NCI-H2171 treated with DMSO at 0.1 percent for 48 hours (cell line): ENCODE data around the gene SIRT2.
"Not testable (repeated sequence)": the region's sequence is repeated elsewhere in the genome, so short reads cannot be mapped to it uniquely, and the experiment has no call there.

Experiments
- DNase-seq: peaks from one replicate; lab custom pipeline; 2025; lab: John Stamatoyannopoulos, UW

The SIRT2 gene

GRCh38 chr19:38843175-38843758, 56.2 kb downstream of the SIRT2 start:
- DNase-seq = no peak

DNA sequence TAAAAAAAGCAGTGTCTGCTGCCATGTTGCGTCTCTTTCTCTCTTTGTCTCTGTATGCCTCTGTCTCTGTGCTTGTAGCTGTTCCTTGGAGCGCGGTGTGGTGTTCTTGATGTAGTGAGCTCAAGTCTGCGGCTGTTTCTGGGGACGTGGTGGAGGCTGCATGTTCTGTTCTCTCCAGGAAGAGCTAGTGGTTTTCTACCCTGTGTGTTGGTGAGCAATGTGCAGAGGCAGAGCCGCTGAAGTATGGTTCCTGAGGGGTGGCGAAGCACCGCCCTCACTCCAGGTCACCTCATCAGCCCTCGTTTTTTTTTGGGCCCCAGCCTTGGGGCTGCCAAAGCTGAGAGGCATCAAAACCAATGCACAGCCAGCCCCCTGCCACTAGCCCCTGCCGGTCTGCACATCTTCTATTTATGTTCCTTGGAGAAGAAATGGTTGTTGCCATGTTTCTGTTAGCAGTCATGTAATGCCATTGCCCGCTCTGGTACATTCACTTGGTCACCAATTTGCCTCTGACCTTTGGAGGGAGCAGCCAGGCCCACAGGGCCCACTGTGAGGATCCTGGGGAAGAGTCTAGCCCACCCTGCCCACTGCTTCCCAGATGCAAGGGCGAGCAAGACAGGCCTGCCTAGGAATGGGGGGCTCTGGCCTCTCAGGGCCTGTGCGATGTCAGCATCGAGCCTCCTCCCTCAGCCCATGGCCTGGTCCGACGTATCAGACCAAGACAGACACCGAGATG, 56.8 kb downstream of the SIRT2 start:
- no peak for DNase-seq

- no peak for DNase-seq
Observed at GRCh38 chr19:38841787-38842438, 57.5 kb downstream of the SIRT2 start.

DNA sequence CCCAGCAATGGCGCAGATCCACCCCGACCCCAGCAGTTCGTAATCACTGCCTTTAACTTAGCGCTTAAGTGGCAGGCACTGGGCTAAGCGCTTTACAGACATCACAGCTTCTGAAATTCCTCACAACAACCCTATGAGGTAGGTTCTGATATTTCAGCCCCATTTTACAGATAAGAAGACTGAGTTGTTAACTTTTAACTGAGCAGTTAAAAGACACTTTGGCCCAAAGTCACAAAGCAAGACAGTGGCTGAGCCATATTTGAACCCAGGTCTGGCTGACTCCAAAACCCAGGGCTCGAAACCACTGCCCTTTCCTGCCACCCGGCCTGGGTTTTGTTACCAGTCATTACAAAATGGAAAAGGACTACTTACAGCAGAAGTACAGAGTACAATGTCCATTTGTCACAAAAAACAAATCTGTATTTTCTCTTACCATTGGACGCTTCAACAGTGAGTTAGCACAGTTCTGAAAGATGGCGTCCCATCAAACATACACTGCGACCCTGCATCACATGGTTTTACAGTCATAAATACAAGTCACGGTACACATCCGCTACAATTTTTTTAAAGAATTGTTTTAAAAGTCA, 58.1 kb downstream of the SIRT2 start:
- no peak for DNase-seq

GRCh38 chr19:38840583-38840968, 58.8 kb downstream of the SIRT2 start:
- no peak for DNase-seq

GRCh38 chr19:38839816-38840582, 59.4 kb downstream of the SIRT2 start:
- DNase-seq = no peak

DNA sequence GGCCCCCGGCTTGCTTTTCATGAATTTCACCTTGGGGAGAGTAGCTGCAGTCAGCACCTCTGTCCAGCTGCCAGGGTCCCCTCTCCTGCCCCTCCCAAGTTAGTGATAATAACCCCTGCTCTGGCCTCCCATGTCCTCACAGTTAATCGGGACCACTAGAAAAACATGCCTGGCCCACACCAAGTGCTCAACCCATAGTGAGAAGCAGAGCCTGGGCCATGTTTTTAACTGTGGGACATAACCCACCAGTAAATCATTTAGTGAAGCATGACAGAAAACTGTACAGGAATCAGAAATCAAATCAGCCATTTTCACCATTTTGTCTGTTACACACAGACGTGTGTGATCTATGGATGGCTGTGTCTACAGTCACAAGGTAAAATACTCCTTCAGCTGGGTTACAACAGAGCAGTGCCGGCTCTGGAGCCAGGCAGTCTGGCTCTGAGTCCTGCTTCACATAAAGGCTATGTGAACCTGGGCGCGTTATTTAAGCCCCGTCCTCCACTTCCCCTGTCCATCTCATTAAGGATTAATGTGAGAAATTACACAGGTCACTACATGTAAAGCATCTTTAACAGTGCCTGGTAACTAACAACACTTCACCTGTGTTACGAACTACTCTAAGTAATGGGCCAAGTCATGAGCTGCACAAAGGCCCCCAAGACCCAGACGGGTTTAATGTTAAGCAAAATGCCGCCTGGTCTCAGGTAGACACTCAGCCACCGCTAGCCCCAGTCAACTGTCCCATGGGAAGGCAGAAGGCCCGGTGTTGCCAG, 60.2 kb downstream of the SIRT2 start:
- no peak for DNase-seq

- DNase-seq = no peak
Observed at GRCh38 chr19:38838208-38838985, 61.0 kb downstream of the SIRT2 start.

- DNase-seq = no peak
Observed at GRCh38 chr19:38837656-38838121, 61.7 kb downstream of the SIRT2 start.

DNA sequence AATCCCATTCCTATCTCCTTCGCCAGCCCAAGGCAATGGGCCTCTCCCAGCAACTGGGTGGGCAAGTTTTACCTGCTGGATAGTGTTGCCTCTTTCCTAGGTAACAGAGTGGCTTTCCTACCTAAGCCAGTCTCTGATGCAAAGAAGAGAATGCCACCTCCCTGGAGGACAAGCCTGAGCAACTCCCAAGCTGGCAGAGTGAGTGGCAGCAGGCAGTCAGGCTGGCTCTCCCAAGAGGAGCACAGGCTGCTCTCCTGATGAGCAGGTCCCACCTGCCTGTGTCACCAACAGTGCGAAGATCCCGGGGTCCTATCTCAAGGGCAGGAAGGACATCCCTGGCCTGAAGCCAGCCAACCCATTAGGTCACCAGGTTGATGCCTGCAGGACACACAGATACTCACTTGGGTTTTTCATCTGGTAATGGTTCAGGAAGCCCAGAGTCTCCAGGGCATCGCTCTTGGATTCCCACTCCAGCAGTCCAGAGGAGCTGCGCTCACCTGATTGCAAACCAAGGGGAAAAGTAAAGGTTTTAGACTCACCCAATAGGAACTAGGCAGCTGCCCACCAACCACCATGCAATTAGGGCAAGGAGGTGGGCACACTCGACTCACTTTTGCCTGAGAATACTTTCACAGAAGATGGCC, 62.3 kb downstream of the SIRT2 start:
- DNase-seq = no peak

- no peak for DNase-seq
Observed at GRCh38 chr19:38836159-38836982, 63.0 kb downstream of the SIRT2 start.

DNA sequence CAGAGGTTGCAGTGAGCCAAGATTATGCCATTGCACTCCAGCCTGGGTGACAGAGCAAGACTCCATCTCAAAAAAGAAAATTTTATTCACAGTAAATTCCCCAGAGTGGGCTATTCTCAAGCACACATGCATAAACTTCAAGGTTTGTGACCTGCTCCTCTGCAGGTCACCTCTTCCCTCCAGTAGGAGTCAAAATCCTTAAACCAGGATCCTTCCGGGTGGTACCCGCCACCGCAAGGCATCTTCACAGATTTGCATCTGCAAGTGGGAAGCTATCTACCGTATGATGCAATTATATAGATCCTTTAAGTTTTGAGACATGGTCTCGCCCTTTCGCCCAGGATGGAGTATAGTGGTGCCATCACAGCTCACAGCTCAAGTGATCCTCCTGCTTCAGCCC, 64.8 kb downstream of the SIRT2 start:
- DNase-seq = no peak

DNA sequence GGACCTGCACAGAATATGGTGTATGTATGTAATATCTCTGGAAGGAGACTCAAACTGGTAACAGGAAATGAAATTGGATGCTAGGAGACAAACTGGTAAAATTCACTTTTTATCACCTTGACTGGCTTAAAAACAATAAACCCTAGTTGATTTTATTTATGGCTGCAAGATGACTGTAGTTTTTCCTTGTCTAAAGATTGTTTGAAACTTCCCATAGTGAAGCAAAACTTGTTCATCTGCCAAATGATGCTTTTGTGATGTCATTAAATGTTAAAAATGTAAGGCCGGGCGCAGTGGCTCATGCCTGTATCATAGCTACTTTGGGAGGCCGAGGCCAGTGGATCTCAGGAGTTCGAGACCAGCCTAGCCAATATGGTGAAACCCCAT, 65.3 kb downstream of the SIRT2 start:
- DNase-seq = no peak

GRCh38 chr19:38833092-38833425, 66.4 kb downstream of the SIRT2 start:
- peak; percentile 72 for DNase-seq

DNA sequence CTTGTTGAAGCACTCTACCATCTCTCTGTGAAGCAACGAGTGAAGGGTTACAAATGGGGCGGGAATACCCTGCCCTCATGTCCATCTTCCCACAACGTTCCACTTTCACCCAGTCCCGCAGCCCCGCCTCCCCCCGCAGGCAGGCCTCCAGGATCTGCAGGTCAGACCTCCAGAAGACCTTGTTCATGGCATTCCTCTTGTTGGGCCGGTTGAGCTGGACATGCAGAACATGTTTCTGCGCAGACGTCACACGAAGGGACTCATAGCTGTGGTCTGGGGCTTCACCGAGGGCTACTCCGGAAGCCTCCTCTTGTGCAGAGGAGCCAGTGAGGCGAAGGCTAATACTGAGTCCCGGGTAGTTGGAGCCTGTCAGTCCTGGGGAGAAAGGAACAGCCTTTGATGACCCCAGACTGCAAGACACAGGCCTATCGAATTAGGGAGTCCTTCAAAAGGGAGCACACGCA, 68.2 kb downstream of the SIRT2 start:
- DNase-seq = no peak

DNA sequence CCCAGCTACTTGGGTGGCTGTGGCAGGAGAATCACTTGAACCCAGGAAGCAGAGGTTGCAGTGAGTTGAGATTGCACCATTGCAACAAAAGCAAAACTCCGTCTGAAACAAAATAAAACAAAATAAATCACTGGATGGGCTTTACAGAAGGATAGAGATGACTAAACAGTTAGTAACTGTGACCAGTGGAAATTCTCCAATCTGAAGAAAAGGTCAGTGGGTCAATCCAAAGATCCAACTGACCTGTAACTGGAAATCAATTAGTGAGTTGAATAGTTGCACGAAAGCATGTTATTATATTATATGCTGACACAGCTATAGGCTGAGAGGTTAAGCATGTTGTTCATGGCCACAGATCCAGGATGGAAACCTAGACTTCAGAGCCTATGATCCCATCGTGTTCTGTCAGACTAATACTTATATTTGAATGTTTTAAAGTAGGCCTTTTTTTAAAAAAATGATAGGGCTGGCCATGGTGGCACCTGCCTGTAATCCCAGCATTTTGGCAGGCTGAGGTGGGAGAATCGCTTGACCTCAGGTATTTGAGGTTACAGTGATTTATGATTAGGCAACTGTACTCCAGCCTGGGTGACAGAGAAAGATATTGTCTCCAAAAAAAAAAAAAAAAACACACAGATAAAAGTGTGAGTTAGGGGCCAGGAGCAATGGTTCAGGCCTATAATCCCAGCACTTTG, 69.2 kb downstream of the SIRT2 start:
- DNase-seq = no peak

- not testable (repeated sequence) for DNase-seq
Observed at GRCh38 chr19:38829203-38829602, 70.2 kb downstream of the SIRT2 start.
